ENCODE results near the gene ZSCAN10. TPM values are rescaled to one million over a fixed set of nuclear protein-coding genes. Genes with fewer than 3 reads are reported as not detected.
A peak's percentile ranks its signal among the peaks of the same experiment; 100 is the strongest.

Gene ZSCAN10
- total RNA-seq, 2 experiments from 2014 or later, result 0.11 to 0.30 TPM

DNA sequence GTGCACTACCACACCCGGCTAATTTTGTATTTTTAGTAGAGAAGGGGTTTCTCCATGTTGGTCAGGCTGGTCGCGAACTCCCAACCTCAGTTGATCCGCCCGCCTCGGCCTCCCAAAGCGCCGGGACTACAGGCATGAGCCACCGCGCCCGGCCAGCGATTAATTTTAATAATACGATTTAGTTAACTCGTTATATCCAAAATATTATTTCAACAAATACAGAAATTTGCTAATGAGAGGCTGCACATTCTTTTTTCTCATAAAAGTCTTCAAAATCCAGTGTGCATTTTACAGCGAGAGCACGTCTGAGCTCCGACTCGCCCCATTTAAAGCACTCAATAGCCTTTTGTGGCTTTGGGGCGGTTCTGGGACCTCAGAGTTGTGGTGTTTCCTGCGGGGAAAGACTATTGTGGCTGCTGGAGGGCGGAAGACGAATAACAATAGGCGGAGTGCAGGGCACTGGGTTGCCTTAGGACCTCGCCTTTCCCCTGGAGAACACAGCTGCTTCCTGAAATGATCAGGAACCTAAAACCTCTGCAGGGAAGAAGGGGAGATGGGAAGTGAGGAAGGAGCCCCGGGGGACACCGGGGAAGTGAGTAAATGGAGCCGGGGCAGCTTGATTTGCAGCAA lies 2.9 kb upstream of the ZSCAN10 start:
- H3K27me3 Mint-ChIP-seq, result no peaks in the 10 kb centered on the region
- no peaks in the 10 kb centered on the region for H3K9me3 Mint-ChIP-seq (ENCODE audit: low read depth)
- H3K36me3 Mint-ChIP-seq (ENCODE audit: low read depth), result no peaks in the 10 kb centered on the region
- ChIA-PET CTCF (interaction anchor here (0.7 to 9.4 kb wide), 14 partner anchors 10 to 188 kb away, joined by 3 to 125 read pairs (median 4); partner anchors contain the start of gene ZNF213), POLR2A (interaction anchor here (1.1 kb wide), 1 partner anchor 92 kb away, joined by 4 read pairs; no protein-coding TSS in a partner anchor)
- peaks cover 43% of the 10 kb centered on the region for H3K4me1 Mint-ChIP-seq
- intact Hi-C loops (cut with DNase I, micrococcal nuclease), result loop anchor here (1.0 to 10.0 kb wide), 5 partner anchors 27 to 513 kb away; partner anchors contain the start of genes FLYWCH1 (in 1 of the 2), SLX4 (in 1 of the 2) and ZNF263 (in 1 of the 2)
- no peak for ATAC-seq
- H3K4me3 Mint-ChIP-seq, result peak overlapping the region; percentile 69
- peak overlapping the region; percentile 88 for H3K27ac Mint-ChIP-seq
- DNase-seq, result peak; percentile 54

DNA sequence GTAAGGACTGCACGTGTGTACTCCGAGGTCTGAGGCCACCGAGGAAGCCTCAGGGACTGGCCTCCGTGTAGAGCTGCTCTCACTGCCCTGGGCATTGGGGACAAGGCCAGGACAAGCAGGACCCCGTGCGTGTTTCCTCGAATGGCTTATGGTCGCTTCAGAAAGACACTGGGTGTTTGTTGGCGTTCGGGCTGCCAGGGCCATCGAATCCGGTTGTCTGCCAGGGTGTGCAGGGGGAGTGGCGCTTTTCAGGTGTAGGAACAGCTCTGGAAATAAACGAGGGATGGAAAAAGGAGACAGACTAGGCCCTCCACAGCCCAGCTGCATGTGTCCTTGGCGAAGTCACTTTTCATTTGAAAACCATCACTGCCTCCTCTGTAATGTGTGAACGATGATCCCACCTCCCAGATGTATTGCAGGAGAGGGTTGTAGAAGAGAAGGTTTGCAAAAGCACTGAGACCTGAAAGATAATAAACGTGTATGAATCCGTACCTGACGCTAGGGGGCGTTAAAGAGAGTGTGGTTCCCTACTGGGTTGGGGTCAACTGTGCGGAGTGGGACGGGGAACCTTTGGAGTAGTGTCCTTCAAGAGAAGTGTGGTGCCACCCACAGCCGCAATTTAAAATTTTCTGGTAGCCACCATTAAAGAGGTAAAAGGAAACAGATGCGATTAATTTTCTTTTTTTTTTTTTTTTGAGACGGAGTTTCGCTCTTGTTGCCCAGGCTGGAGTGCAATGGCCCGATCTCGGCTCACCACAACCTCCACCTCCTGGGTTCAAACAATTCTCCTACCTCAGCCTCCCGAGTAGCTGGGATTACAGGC lies 2.1 kb upstream of the ZSCAN10 start:
- no peaks in the 10 kb centered on the region for H3K36me3 Mint-ChIP-seq (ENCODE audit: low read depth)
- ChIA-PET POLR2A (interaction anchor here (1.1 kb wide), 1 partner anchor 91 kb away, joined by 4 read pairs; no protein-coding TSS in a partner anchor), CTCF (interaction anchor here (0.6 to 9.4 kb wide), 21 partner anchors 9 to 189 kb away, joined by 3 to 125 read pairs (median 4); partner anchors contain the start of gene ZNF213)
- H3K4me1 Mint-ChIP-seq, result peaks cover 44% of the 10 kb centered on the region
- no peaks in the 10 kb centered on the region for H3K27me3 Mint-ChIP-seq
- H3K9me3 Mint-ChIP-seq (ENCODE audit: low read depth), result no peaks in the 10 kb centered on the region
- peak overlapping the region; percentile 88 for H3K27ac Mint-ChIP-seq
- ATAC-seq (peak; percentile 36), DNase-seq (peak; percentile 71)
- intact Hi-C loops (cut with DNase I, micrococcal nuclease), result loop anchor here (1.0 to 10.0 kb wide), 5 partner anchors 28 to 514 kb away; partner anchors contain the start of genes FLYWCH1 (in 1 of the 2), SLX4 (in 1 of the 2) and ZNF263 (in 1 of the 2)
- peak overlapping the region; percentile 69 for H3K4me3 Mint-ChIP-seq

DNA sequence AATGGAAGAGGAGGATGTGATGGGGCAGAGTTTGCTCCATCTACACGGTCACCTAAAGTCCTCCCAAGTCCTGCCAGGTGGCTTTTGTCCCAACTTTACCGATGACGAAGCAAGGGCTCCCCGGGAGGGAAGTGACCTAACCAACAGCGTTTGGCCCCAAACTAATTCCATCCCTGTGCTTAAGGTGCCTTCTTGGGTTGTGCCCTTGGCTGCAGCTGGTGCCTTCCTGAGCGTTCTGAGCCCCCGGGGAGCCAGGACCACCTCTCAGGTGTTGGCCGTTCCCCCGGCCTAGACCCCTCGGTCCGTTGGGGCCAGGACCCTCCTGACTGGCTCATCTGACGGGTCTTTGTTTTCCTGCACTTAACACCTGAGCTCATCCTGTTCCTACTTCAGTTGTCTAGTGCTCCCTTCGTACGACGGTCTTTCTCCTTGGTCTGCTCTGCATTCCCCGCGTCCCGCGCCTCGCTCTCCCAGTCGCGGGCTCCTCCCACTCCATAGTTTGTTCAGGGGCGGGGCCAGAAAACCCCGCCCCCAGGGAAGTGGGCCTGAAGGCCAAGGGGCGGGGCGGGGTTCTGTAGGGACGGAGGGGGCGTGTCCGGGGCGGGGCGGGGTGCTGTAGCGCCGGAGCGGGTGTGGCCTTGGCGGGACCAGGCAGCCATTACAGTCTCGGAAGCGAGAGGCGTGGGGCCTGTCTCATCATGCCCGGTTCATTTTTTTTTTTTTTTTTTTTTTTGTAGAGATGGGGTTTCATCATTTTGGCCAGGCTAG lies 822 bp upstream of the ZSCAN10 start:
- peaks cover 49% of the 10 kb centered on the region for H3K4me1 Mint-ChIP-seq
- intact Hi-C loops (cut with DNase I, micrococcal nuclease), result loop anchor here (1.0 to 10.0 kb wide), 10 partner anchors 24 to 515 kb away; partner anchors contain the start of genes FLYWCH1 (in 1 of the 2), SLX4 (in 1 of the 2) and ZNF263 (in 1 of the 2)
- H3K27me3 Mint-ChIP-seq, result no peaks in the 10 kb centered on the region
- ATAC-seq, result peak; percentile 84
- ChIA-PET POLR2A (interaction anchor here (0.8 kb wide), 1 partner anchor 35 kb away, joined by 3 read pairs; the partner anchor contains the start of gene ZNF213), CTCF (interaction anchor here (0.8 to 9.4 kb wide), 11 partner anchors 8 to 41 kb away, joined by 3 to 125 read pairs (median 6); partner anchors contain the start of gene ZNF213)
- H3K9me3 Mint-ChIP-seq (ENCODE audit: low read depth), result no peaks in the 10 kb centered on the region
- no peaks in the 10 kb centered on the region for H3K36me3 Mint-ChIP-seq (ENCODE audit: low read depth)
- H3K4me3 Mint-ChIP-seq, result peak overlapping the region; percentile 68
- H3K27ac Mint-ChIP-seq, result peak overlapping the region; percentile 84
- peak; percentile 99 for DNase-seq

DNA sequence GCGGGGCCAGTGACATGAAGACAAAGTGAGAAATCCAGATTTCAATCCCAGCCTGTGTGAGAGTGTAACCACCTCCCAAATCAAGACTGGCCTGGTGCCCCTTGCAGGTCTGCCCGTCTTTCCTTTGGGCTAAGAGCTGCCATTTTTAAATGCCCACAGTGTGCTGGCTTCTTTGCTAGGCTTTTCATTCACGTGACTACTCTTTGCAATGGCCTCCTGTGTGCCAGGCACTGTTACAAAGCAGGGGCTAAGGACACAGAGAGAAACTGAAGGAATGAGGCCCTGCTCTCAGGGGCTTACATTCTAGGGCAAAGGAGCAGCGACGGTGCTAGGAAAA lies 269 bp upstream of the ZSCAN10 start:
- H3K9me3 Mint-ChIP-seq (ENCODE audit: low read depth), result no peaks in the 10 kb centered on the region
- H3K36me3 Mint-ChIP-seq (ENCODE audit: low read depth), result no peaks in the 10 kb centered on the region
- DNase-seq, result peak; percentile 51
- no peaks in the 10 kb centered on the region for H3K27me3 Mint-ChIP-seq
- ATAC-seq, result no peak
- POLR2A ChIA-PET, result interaction anchor here (0.8 to 1.2 kb wide), 2 partner anchors 36 to 77 kb away, joined by 3 read pairs; partner anchors contain the start of gene ZNF213
- no peak overlapping the region for H3K27ac Mint-ChIP-seq
- intact Hi-C loops (cut with DNase I, micrococcal nuclease), result loop anchor here in 1 of 2 experiments (5.0 kb wide), 1 partner anchor 68 kb away; no protein-coding TSS in a partner anchor
- CTCF ChIA-PET, result interaction anchor here (0.8 to 9.4 kb wide), 9 partner anchors 14 to 50 kb away, joined by 3 to 125 read pairs (median 6); no protein-coding TSS in a partner anchor
- peaks cover 52% of the 10 kb centered on the region for H3K4me1 Mint-ChIP-seq
- H3K4me3 Mint-ChIP-seq, result no peak overlapping the region

DNA sequence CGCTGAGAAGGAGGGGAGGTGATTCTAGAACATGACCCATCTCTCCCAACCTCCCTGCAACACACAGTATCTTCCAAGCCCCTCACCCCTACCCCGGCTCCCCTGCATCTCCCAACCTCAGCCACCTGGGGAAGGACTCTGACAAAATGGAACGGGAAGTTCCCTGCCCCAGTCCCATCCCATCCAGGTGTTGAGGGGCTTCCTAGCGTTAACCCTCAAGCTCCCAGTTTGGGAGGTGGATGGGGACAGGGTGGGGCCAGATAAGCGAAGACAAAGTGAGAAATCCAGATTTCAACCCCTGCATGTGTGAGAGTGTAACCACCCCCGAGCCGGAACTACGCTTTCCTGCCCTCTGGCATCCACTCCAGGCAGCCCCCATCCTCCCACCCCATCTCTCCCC lies 1.8 kb downstream of the ZSCAN10 start:
- peaks cover 45% of the 10 kb centered on the region for H3K4me1 Mint-ChIP-seq

DNA sequence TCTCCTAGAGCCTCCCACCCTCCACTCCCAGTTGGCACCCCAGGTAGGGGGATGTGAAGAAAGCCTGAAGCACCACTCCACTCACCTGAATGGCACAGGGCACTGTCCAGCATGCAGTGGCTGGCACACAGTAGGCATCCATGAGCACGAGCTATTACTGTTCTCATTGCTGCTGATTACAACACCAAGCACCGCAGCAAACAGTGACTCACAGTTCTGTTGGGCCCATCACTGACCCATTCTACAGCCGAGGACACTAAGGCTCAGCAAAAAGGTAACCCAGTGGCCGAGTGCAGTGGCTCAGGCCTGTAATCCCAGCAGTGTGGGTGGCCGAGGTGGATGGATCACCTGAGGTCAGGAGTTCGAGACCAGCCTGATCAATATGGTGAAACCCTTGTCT lies 2.7 kb downstream of the ZSCAN10 start:
- H3K4me3 Mint-ChIP-seq, result no peak overlapping the region
- CTCF ChIA-PET, result interaction anchor here (0.6 to 9.4 kb wide), 13 partner anchors 12 to 76 kb away, joined by 3 to 125 read pairs (median 4); partner anchors contain the start of gene ZNF213
- H3K36me3 Mint-ChIP-seq (ENCODE audit: low read depth), result no peaks in the 10 kb centered on the region
- H3K27me3 Mint-ChIP-seq, result no peaks in the 10 kb centered on the region
- H3K4me1 Mint-ChIP-seq, result peaks cover 41% of the 10 kb centered on the region
- no peak overlapping the region for H3K27ac Mint-ChIP-seq
- H3K9me3 Mint-ChIP-seq (ENCODE audit: low read depth), result no peaks in the 10 kb centered on the region
- DNase-seq (no peak), ATAC-seq (no peak)
- intact Hi-C loops (cut with DNase I, micrococcal nuclease), result loop anchor here (1.0 to 5.0 kb wide), 3 partner anchors 28 to 71 kb away; no protein-coding TSS in a partner anchor
- POLR2A ChIA-PET, result interaction anchor here (1.3 to 1.5 kb wide), 2 partner anchors 21 to 25 kb away, joined by 5 to 6 read pairs; no protein-coding TSS in a partner anchor

More for the DNA sequence above, 1.8 kb downstream of the ZSCAN10 start:
- ChIA-PET POLR2A (interaction anchor here (1.5 kb wide), 1 partner anchor 22 kb away, joined by 6 read pairs; no protein-coding TSS in a partner anchor), CTCF (interaction anchor here (0.7 to 9.4 kb wide), 8 partner anchors 8 to 52 kb away, joined by 3 to 125 read pairs (median 5); partner anchors contain the start of gene ZNF213)
- Mint-ChIP-seq H3K36me3 (ENCODE audit: low read depth) (no peaks in the 10 kb centered on the region), H3K9me3 (ENCODE audit: low read depth) (no peaks in the 10 kb centered on the region), H3K27ac (no peak overlapping the region), H3K4me3 (no peak overlapping the region), H3K27me3 (no peaks in the 10 kb centered on the region)
- intact Hi-C loops (cut with DNase I, micrococcal nuclease), result loop anchor here in 1 of 2 experiments (5.0 kb wide), 1 partner anchor 70 kb away; no protein-coding TSS in a partner anchor
- ATAC-seq (no peak), DNase-seq (no peak)

DNA sequence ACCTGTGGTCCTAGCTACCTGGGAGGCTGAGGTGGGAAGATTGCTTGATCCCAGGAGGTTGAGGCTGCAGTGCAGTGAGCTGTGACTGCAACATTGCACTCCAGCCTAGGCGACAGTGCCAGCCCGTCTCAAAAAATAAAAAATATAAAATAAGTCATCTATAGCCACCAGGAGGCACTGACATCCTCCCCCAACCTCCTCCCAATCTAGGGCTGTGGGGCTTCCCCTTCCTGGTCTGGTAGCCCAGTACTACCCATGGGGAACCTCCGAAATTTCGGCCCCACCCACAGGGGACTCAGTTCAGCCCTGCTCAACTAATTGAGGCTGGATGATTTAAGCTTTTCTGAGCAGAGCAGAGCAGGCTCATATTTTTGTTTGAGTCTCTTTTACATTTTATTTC lies 3.2 kb downstream of the ZSCAN10 start:
- no peak overlapping the region for H3K27ac Mint-ChIP-seq
- no peak overlapping the region for H3K4me3 Mint-ChIP-seq

DNA sequence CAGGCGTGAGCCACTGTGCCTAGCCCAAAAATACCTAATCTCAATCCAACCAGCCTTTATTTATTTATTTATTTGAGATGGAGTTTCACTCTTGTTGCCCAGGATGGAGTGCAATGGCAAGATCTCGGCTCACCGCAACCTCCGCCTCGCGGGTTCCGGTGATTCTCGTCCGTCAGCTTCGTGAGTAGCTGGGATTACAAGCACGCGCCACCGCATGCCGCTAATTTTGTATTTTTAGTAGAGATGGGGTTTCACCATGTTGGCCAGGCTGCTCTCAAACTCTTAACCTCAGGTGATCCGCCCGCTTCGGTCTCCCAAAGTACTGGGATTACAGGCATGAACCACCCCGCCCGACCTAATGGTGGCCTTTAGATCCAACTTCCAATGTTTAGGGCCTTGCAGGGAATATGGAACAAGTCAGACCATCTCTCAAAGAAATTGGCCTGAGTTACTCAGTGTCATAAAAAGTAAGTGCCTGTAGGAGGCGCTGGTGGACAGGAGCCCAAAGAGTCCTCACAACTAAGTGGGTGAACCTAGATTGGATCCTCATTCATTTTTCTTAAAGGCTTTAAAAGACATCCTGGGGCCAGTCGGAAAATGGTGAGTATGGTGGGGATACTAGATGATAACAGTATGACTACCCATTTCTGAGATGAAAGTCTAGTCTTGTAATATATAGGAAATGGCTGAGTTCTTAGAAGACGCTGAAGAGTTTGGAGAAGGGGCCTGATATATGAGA lies 4.6 kb downstream of the ZSCAN10 start:
- H3K27ac Mint-ChIP-seq, result peak overlapping the region; percentile 29
- intact Hi-C loops (cut with DNase I, micrococcal nuclease), result loop anchor here (1.0 to 5.0 kb wide), 3 partner anchors 35 to 73 kb away; no protein-coding TSS in a partner anchor
- POLR2A ChIA-PET, result no interaction called here
- H3K4me1 Mint-ChIP-seq, result peaks cover 32% of the 10 kb centered on the region
- no peaks in the 10 kb centered on the region for H3K27me3 Mint-ChIP-seq
- CTCF ChIA-PET, result interaction anchor here (0.7 to 2.7 kb wide), 7 partner anchors 14 to 63 kb away, joined by 3 to 19 read pairs (median 3); no protein-coding TSS in a partner anchor
- H3K9me3 Mint-ChIP-seq (ENCODE audit: low read depth), result no peaks in the 10 kb centered on the region
- H3K4me3 Mint-ChIP-seq, result no peak overlapping the region
- ATAC-seq, result peak; percentile 53
- H3K36me3 Mint-ChIP-seq (ENCODE audit: low read depth), result no peaks in the 10 kb centered on the region
- DNase-seq, result peak; percentile 77

More for the DNA sequence above, 3.2 kb downstream of the ZSCAN10 start:
- H3K4me1 Mint-ChIP-seq, result peaks cover 41% of the 10 kb centered on the region
- H3K9me3 Mint-ChIP-seq (ENCODE audit: low read depth), result no peaks in the 10 kb centered on the region
- ChIA-PET CTCF (interaction anchor here (0.6 to 9.4 kb wide), 15 partner anchors 14 to 76 kb away, joined by 3 to 125 read pairs (median 4); partner anchors contain the start of gene ZNF213), POLR2A (interaction anchor here (0.7 to 1.5 kb wide), 4 partner anchors 9 to 54 kb away, joined by 3 to 6 read pairs (median 5); no protein-coding TSS in a partner anchor)
- peak; percentile 82 for DNase-seq
- no peaks in the 10 kb centered on the region for H3K27me3 Mint-ChIP-seq
- intact Hi-C loops (cut with DNase I, micrococcal nuclease), result loop anchor here (1.0 to 5.0 kb wide), 3 partner anchors 28 to 71 kb away; no protein-coding TSS in a partner anchor
- peak; percentile 68 for ATAC-seq
- H3K36me3 Mint-ChIP-seq (ENCODE audit: low read depth), result no peaks in the 10 kb centered on the region

DNA sequence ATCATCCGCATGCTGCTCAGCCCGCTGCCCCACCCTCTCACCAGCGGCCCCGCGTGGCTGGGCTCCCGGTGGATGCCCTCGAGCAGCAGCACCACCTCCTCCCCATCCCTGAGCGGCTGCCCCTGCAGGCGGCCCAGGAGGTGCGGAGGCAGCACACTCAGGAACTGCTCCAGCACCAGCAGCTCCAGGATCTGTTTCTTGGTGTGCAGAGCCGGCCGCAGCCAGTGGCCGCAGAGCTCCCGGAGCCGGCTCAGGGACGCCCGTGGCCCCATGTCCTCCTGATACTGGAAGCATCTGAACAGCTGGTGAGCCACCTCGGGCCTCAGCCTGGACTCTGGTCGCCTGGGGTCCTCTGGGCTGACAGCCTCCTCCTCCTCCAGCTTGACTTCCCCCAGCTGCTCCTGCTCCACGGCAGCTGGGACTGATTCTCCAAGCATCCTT lies 6.6 kb downstream of the ZSCAN10 start:
- Mint-ChIP-seq H3K4me1 (peaks cover 41% of the 10 kb centered on the region), H3K4me3 (no peak overlapping the region), H3K27ac (no peak overlapping the region), H3K36me3 (ENCODE audit: low read depth) (no peaks in the 10 kb centered on the region), H3K9me3 (ENCODE audit: low read depth) (no peaks in the 10 kb centered on the region), H3K27me3 (no peaks in the 10 kb centered on the region)
- intact Hi-C loops (cut with DNase I, micrococcal nuclease), result no loop called here
- no peak for DNase-seq
- ATAC-seq, result no peak
- CTCF ChIA-PET, result interaction anchor here (0.8 to 2.7 kb wide), 5 partner anchors 9 to 61 kb away, joined by 3 to 19 read pairs (median 4); no protein-coding TSS in a partner anchor
- POLR2A ChIA-PET, result no interaction called here
